HG02852 (cell line): Measurements from ENCODE around the gene C8A.

Experiments
- ATAC-seq: cut with Tn5 transposase; IDR thresholded peaks from one replicate; pipeline ENCODE4 v1.9.1; 2021; ENCODE audit warnings: mild to moderate bottlenecking, moderate library complexity; ENCODE audit not compliant: unreplicated experiment

The C8A gene

GRCh38 chr1:56964349-56965017 lies 109.9 kb downstream of the C8A start:
- no peak for ATAC-seq

GRCh38 chr1:56965191-56965590 lies 110.6 kb downstream of the C8A start:
- ATAC-seq = no peak

- no peak for ATAC-seq
Observed at GRCh38 chr1:56965916-56966697, 111.5 kb downstream of the C8A start, which contains the start of gene C8B. C8B (minus strand) TSS chr1:56966015; CDS start chr1:56965948, 67 bp downstream.

- no peak for ATAC-seq
Observed at GRCh38 chr1:56966698-56966999, 112.1 kb downstream of the C8A start.

GRCh38 chr1:56967355-56967754 lies 112.8 kb downstream of the C8A start:
- no peak for ATAC-seq
